Measurements from ENCODE around the gene OR2T2.
"Not testable (repeated sequence)": the region's sequence is repeated elsewhere in the genome, so short reads cannot be mapped to it uniquely, and the experiment has no call there.

The OR2T2 gene

DNA sequence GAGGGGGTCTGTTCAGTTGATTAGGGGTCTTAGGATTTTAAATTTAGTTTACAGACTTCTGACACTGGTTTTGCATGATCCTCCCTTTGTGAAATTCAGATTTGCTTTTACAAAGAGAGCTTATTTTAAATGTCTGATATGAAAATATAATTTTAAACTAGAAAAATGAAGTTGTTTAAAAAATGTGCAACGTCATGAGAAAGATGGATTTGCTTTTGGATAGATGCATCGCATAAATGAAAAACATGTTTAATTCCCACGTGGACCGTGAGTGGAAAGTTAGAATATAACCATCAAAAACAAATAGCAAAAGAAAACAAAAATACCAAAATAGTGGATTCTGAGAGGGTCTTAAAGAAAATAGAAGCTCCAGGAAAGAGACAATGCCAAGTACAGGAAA, 25.7 kb downstream of the OR2T2 start:
- TF ChIP-seq, protein P1, sequence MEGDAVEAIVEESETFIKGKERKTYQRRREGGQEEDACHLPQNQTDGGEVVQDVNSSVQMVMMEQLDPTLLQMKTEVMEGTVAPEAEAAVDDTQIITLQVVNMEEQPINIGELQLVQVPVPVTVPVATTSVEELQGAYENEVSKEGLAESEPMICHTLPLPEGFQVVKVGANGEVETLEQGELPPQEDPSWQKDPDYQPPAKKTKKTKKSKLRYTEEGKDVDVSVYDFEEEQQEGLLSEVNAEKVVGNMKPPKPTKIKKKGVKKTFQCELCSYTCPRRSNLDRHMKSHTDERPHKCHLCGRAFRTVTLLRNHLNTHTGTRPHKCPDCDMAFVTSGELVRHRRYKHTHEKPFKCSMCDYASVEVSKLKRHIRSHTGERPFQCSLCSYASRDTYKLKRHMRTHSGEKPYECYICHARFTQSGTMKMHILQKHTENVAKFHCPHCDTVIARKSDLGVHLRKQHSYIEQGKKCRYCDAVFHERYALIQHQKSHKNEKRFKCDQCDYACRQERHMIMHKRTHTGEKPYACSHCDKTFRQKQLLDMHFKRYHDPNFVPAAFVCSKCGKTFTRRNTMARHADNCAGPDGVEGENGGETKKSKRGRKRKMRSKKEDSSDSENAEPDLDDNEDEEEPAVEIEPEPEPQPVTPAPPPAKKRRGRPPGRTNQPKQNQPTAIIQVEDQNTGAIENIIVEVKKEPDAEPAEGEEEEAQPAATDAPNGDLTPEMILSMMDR (IDR thresholded peaks at IDR 0.05; ENCODE audit: insufficient read depth, missing control alignments) = no peak
- DNase-seq (ENCODE audit: insufficient read length, low spot score) (no peak), FAIRE-seq (no peak)

DNA sequence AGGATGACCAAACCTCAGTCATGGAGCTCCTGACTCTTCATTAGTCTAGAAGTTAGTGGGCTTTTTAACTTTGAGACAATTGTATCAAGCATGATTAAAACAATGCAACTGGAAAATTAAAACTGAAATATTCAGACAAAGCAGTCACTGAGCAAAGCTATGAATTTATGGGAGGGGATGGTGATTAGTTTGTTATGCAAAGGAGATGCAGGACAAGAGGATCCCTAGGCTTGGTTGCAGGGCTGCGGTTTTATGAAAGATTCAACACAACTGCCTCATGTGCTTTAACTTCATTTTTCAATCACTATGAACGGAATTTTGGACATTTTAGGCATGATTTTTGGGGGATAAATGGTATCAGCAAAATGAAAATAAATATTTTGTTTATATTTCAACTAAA, 26.7 kb downstream of the OR2T2 start:
- DNase-seq (ENCODE audit: insufficient read length, low spot score); FAIRE-seq: not testable (repeated sequence)

DNA sequence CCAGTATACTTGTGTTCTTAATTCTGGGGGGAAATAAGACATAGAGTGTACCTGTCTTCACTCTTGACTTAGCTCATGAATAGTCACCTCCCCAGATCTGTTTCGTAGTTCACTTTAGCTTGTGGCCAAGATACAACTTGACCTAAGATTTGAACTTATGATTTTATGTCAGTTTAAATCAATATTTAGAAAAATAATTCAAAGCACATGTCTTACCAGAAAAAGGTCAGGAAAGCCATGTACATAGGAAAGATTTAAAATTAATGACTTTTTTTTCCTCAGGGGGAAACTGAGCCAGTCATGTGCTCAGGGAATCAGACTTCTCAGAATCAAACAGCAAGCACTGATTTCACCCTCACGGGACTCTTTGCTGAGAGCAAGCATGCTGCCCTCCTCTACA, 27.6 kb downstream of the OR2T2 start, which contains the start of gene OR2T3:
Gene OR2T3, plus strand, starts transcription at position 301 of the 400 bp plus-strand sequence. Its CDS starts 0 bp downstream, at position 301.
- DNase-seq (ENCODE audit: insufficient read length, low spot score); FAIRE-seq: not testable (repeated sequence)

DNA sequence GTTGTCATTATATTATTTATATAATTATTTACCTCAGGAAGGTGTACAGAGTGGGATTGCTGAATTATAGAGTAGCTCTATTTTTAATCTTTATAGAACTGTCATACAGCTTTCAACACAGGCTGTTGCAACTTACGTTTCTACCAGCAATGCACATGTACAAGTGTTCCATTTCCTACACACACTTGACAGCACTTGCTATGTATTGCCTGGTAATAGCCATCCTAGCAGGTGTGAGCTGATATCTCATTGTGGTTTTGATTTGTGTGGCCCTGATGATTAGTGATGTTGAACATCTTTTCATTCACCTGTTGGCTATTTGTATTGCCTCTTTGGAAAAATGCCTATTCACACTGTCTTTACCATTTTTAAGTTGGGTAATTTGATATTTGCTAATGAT, 30.2 kb downstream of the OR2T2 start:
- not testable (repeated sequence) for FAIRE-seq; DNase-seq (ENCODE audit: insufficient read length, low spot score)

DNA sequence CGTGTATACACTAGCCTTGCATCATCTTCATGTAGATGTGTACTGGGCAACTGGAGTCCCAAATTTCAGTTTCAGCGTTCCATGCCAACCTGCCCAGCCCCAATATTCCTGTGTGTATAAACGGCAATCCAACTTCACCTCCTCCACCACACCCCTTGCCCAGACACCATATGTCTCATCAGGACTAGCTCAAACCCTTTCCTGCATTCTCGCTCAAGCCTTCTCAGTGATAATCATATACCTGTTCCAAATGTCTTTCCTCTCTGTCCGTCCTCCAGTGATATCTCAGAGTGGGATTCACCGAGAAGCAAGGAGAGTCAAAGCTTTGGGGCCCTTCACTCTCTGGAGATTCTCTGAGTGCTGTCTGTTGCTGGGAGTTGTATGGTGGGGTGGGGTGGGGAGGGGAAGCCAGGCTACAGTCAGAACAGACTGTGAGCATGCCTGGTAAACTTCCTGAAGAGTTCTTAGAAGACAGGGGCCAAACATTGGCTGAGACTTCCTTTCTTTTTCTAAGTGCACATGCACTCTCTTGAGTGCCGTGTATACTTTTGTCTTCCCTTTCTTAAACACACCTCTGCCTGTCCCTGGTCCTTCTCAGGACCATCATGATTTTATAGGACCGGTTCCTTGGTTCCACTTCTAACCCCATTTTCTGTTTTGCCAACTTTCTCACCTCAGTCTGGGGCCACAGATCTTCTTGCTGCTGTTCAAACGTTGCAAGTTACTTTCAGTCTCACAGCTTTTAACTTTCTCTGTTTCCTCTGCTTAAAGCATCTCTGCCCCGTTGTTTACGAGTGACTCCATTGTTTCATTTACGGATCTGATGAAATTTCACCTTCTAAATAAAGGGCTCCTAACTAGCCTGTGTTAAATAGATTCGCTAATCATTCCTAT, 36.5 kb downstream of the OR2T2 start:
- not testable (repeated sequence) for FAIRE-seq

DNA sequence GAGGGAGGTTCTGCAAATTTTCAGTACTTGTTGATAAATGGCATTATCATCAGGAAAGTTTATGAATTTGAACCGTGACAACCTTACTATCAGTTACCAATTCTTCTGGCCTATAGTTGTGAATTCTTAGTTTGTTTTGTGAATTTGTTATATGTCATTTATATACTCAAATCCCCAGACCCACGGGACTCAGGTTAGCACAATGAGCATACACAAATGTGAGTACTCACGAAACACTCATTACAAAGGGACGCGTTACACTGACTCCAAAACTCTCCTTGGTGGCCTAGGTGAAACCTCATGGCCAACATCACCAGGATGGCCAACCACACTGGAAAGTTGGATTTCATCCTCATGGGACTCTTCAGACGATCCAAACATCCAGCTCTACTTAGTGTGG, 42.9 kb downstream of the OR2T2 start, which contains the start of gene OR2T5:
Gene OR2T5, plus strand, starts transcription at position 301 of the 400 bp plus-strand sequence. Its CDS starts 0 bp downstream, at position 301.
- not testable (repeated sequence) for DNase-seq (ENCODE audit: insufficient read length, low spot score); FAIRE-seq

More for the DNA sequence above, 36.5 kb downstream of the OR2T2 start:
- not testable (repeated sequence) for DNase-seq (ENCODE audit: insufficient read length, low spot score)

DNA sequence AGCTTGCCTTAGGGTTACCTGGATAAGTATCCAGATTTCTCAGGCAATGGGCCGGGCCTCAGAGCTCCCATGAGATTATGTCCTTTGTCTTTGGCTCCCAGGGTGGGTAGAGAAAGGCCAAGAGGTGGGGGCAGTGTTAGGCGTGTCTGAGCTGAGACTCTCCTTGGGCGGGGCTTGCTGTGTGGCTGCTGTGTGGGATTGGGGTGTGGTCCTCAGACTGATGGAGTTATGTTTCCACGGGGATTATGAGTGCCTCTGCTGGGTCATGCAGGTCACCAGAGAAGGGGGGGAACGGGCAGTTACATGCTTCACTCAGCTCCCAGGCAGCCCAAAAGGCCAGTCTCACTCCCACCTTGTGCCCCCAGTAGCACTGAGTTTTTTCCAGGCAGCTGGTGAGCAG, 51.2 kb downstream of the OR2T2 start:
- not testable (repeated sequence) for FAIRE-seq; DNase-seq (ENCODE audit: insufficient read length, low spot score)

DNA sequence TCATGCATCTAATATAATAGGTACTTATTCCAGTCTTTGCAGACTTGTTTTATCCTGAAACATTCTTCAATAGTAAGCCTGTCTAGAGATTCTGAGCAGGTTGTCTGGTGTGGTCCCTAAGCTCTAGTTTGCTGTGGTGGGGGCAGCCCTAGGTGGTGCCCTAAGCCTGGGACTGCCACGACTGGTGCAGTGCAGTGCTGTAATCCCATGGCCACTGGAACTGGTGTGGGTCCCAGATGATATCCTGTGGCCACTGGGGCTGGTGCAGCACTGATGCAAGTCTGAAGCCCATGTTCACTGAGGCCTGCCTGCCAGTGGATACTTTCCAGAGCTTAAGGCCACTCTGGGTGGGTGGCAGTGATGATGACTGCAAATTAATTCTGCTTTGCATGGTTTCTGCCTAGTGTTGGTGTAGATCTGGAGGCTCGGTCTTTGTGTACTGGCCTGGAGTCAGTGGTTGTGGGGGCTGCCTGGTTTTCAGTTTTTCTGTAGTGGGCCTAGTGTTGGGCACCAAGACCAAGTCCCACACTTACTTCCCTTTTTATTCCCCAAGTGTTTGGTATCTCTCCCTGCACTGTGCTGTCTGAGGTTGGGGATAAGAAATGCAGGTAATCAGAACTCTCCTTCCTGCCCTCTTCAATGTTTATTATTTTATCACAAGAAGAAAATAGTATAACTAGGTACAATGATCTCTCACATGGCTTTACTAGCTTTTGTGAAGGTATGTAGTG, 55.0 kb downstream of the OR2T2 start:
- FAIRE-seq = not testable (repeated sequence)

More for the DNA sequence above, 55.0 kb downstream of the OR2T2 start:
- DNase-seq (ENCODE audit: insufficient read length, low spot score) = not testable (repeated sequence)
